ENCODE measurements around the gene CD209. TPM values are rescaled to one million over a fixed set of nuclear protein-coding genes. Genes with fewer than 3 reads are reported as not detected.

The CD209 gene
- total and polyA plus RNA-seq, 12 donors, result 0.67 to 50.6 (median 14.8) TPM

GRCh38 chr19:7701654-7702457 lies 45.5 kb downstream of the CD209 start, which contains the start of gene FCER2:
Gene FCER2, minus strand, starts transcription at chr19:7702131. Its CDS starts 2,371 bp downstream, at chr19:7699760.
- TF ChIP-seq POLR2A (IDR thresholded peaks at IDR 0.05) (no peak), CTCF (IDR thresholded peaks at IDR 0.05) (no peak)
- Histone ChIP-seq H3K27me3 (peaks cover 5% of the 10 kb centered on the region), H3K9me3 (replicated peaks in 1 of 3) (no peaks in the 10 kb centered on the region), H3K4me3 (no peak within 1 kb of the TSS), H3K4me1 (replicated peaks in 1 of 2) (no peaks in the 10 kb centered on the region), H3K27ac (no peak within 1 kb of the TSS), H3K36me3 (replicated peaks in 1 of 2) (no peaks in the 10 kb centered on the region)
- intact Hi-C loops (cut with DNase I), result no loop called here
- WGBS, 4 donors, result 49 to 54% (median 50%) methylated on average over 17 to 20 of the region's 20 CpGs
- no peak for DNase-seq

- Histone ChIP-seq H3K4me1 (replicated peaks in 1 of 2) (no peaks in the 10 kb centered on the region), H3K36me3 (replicated peaks in 1 of 2) (no peaks in the 10 kb centered on the region), H3K9me3 (replicated peaks in 1 of 3) (no peaks in the 10 kb centered on the region), H3K4me3 (no peak overlapping the region), H3K27me3 (peaks cover 5% of the 10 kb centered on the region), H3K27ac (no peak overlapping the region)
- no peak for DNase-seq
- intact Hi-C loops (cut with DNase I), result no loop called here
- no peak for TF ChIP-seq POLR2A (IDR thresholded peaks at IDR 0.05)
- no peak for TF ChIP-seq CTCF (IDR thresholded peaks at IDR 0.05)
- WGBS, 4 donors, result 79 to 94% (median 85%) methylated on average over 5 to 12 of the region's 12 CpGs
Measured at GRCh38 chr19:7701049-7701653, 46.2 kb downstream of the CD209 start.

- 52 to 61% (median 56%) methylated on average over 14 to 15 of the region's 15 CpGs for WGBS, 4 donors
- H3K4me3 ChIP-seq, result no peak overlapping the region
- peak in 1 of 7 donors; percentile 30 for DNase-seq
- H3K4me1 ChIP-seq (replicated peaks in 1 of 2), result no peaks in the 10 kb centered on the region
- H3K27ac ChIP-seq, result no peak overlapping the region
- H3K9me3 ChIP-seq (replicated peaks in 1 of 3), result no peaks in the 10 kb centered on the region
- intact Hi-C loops (cut with DNase I), result no loop called here
- H3K27me3 ChIP-seq, result peaks cover 5% of the 10 kb centered on the region
- no peak for TF ChIP-seq CTCF (IDR thresholded peaks at IDR 0.05)
- no peak for TF ChIP-seq POLR2A (IDR thresholded peaks at IDR 0.05)
- no peaks in the 10 kb centered on the region for H3K36me3 ChIP-seq (replicated peaks in 1 of 2)
Measured at GRCh38 chr19:7699417-7700401, 47.6 kb downstream of the CD209 start.

GRCh38 chr19:7699003-7699402 lies 48.3 kb downstream of the CD209 start:
- Histone ChIP-seq H3K4me1 (replicated peaks in 1 of 2) (no peaks in the 10 kb centered on the region), H3K9me3 (replicated peaks in 1 of 3) (no peaks in the 10 kb centered on the region), H3K27ac (no peak overlapping the region), H3K27me3 (peaks cover 5% of the 10 kb centered on the region), H3K4me3 (no peak overlapping the region), H3K36me3 (replicated peaks in 1 of 2) (no peaks in the 10 kb centered on the region)
- no peak for TF ChIP-seq POLR2A (IDR thresholded peaks at IDR 0.05)
- no peak for TF ChIP-seq CTCF (IDR thresholded peaks at IDR 0.05)
- 34 to 52% (median 43%) methylated on average over 2 of the region's 2 CpGs for WGBS, 4 donors
- no peak for DNase-seq
- intact Hi-C loops (cut with DNase I), result no loop called here
